Upper lobe of left lung (tissue), 4 donors: ENCODE results near the gene DGKI.

Experiments used
- EP300 ChIP-seq, 4 donors: sonication (generic); formaldehyde crosslinking; IDR thresholded peaks; one replicate each; pipeline ENCODE4 v1.5.1; 2017; ENCODE audit warnings: antibody characterized with exemption in 4 of 4, control low read depth in 2 of 4
- POLR2A ChIP-seq, 4 donors: fragments of 450-650 bp; IDR thresholded peaks; one replicate each; pipeline ENCODE4 v1.5.1; 2016 to 2017; ENCODE audit warnings: antibody characterized with exemption in 4 of 4, mild to moderate bottlenecking in 2 of 4
- POLR2AphosphoS5 ChIP-seq, 2 donors: sonication (generic); formaldehyde crosslinking; IDR thresholded peaks; one replicate each; pipeline ENCODE4 v1.5.1; 2017; ENCODE audit warnings: antibody characterized with exemption in 2 of 2
- TF ChIP-seq, protein P1 (sequence below), 6 experiments: fragments of 450-650 bp in 4 of 6; fragments of 200-600 bp in 2 of 6; sonication (generic) in 2 of 6; IDR thresholded peaks; one replicate each; pipeline ENCODE4 v1.5.1; 2016 to 2019; ENCODE audit warnings: antibody characterized with exemption in 6 of 6

GRCh38 chr7:137895301-137896221 lies 48.8 kb upstream of the DGKI start:
- TF ChIP-seq EP300 (IDR thresholded peaks at IDR 0.05) = no peak
- no peak for TF ChIP-seq POLR2A (IDR thresholded peaks at IDR 0.05)
- TF ChIP-seq, protein P1, sequence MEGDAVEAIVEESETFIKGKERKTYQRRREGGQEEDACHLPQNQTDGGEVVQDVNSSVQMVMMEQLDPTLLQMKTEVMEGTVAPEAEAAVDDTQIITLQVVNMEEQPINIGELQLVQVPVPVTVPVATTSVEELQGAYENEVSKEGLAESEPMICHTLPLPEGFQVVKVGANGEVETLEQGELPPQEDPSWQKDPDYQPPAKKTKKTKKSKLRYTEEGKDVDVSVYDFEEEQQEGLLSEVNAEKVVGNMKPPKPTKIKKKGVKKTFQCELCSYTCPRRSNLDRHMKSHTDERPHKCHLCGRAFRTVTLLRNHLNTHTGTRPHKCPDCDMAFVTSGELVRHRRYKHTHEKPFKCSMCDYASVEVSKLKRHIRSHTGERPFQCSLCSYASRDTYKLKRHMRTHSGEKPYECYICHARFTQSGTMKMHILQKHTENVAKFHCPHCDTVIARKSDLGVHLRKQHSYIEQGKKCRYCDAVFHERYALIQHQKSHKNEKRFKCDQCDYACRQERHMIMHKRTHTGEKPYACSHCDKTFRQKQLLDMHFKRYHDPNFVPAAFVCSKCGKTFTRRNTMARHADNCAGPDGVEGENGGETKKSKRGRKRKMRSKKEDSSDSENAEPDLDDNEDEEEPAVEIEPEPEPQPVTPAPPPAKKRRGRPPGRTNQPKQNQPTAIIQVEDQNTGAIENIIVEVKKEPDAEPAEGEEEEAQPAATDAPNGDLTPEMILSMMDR (IDR thresholded peaks at IDR 0.05) = no peak
- no peak for TF ChIP-seq POLR2AphosphoS5 (IDR thresholded peaks at IDR 0.05)
